ENCODE measurements around the gene RIMBP2. TPM values are rescaled to one million over a fixed set of nuclear protein-coding genes. Genes with fewer than 3 reads are reported as not detected.

The RIMBP2 gene
- total and polyA plus RNA-seq, 9 of the 15 experiments (the other 6 are each of a cell fraction or from before 2014, with no cell fraction given): not detected

DNA sequence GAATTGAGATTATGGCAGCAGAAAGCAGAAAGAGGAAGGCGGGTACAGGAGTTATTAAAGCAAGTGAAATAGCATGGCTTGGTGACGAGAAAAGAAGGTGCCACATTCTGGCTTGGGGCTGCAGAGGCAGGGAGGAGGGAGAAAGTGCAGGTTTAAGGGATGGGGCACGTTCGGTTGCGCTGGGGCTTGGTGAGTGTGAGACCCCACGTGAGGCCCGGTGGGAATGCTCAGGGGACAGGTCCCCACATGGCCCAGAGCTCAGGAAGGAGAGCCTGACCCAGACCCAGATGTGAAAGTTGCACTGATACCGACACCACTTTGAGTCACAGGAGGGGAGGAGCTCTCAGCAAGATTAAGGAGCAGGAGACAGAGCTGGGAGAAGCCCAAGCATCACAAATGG lies 191.3 kb downstream of the RIMBP2 start (continued):
- TF ChIP-seq MYBL2 (IDR thresholded peaks at IDR 0.05; ENCODE audit: low read depth) (no peak), MYBL2 (CRISPR knock-in tag; IDR thresholded peaks at IDR 0.05; ENCODE audit: borderline replicate concordance) (no peak)

GRCh38 chr12:130523863-130524614 lies 192.1 kb downstream of the RIMBP2 start:
- H3K4me3 ChIP-seq: no peak overlapping the region
- DNase-seq (ENCODE audit: extremely low read depth in 1 of 4, low spot score in 3 of 4) (no peak), ATAC-seq (no peak), FAIRE-seq (no peak)
- no peaks in the 10 kb centered on the region for H3K9me3 ChIP-seq (replicated peaks; ENCODE audit: control insufficient read depth, insufficient read depth, low read depth, low read length)
- peaks cover 4% of the 10 kb centered on the region; the same call in 1 of the 2 replicates for H4K20me1 ChIP-seq (replicated peaks; ENCODE audit: control insufficient read depth, insufficient read depth, low read length)
- peaks cover 0 to 11% of the 10 kb centered on the region in 2 experiments; a peak in 1 of 5 replicates for H3K27me3 ChIP-seq (ENCODE audit: control insufficient read depth in 2 of 2, insufficient read depth in 2 of 2, low read length in 2 of 2)
- CTCF ChIA-PET (ENCODE audit: low intra/inter-chr PET ratio): no interaction called here
- POLR2A ChIA-PET: interaction anchor here (0.6 kb wide), 1 partner anchor 396 kb away, joined by 3 read pairs; no protein-coding TSS in a partner anchor
- no peak for TF ChIP-seq ZNF212 (CRISPR knock-in tag; IDR thresholded peaks at IDR 0.05)
- TF ChIP-seq CHD1 (IDR thresholded peaks at IDR 0.05; ENCODE audit: low read length): no peak
- TF ChIP-seq POLR3G (IDR thresholded peaks at IDR 0.05; ENCODE audit: extremely low read depth, insufficient read length, insufficient replicate concordance): no peak
- TF ChIP-seq ZNF3 (CRISPR knock-in tag; IDR thresholded peaks at IDR 0.05): no peak
- intact Hi-C loops (cut with micrococcal nuclease): no loop called here
- no peaks in the 10 kb centered on the region for H3K79me2 ChIP-seq (ENCODE audit: control insufficient read depth, insufficient read depth, low read length)
- H2AFZ ChIP-seq (ENCODE audit: low read depth, low read length): no peak overlapping the region
- H3K9me1 ChIP-seq (ENCODE audit: control insufficient read depth, insufficient read depth, low read length): peaks cover 5% of the 10 kb centered on the region
- H3K4me1 ChIP-seq (replicated peaks in 1 of 2; ENCODE audit: control insufficient read depth in 2 of 2, insufficient read depth in 2 of 2, low read length in 2 of 2): no peaks in the 10 kb centered on the region
- H3K4me2 ChIP-seq (ENCODE audit: insufficient read depth, low read length): no peak overlapping the region
- no peaks in the 10 kb centered on the region for H3K36me3 ChIP-seq (ENCODE audit: control insufficient read depth, insufficient read depth, low read length)
- 0% methylated on average over 9 of the region's 9 CpGs for WGBS (ENCODE audit: insufficient coverage, low coverage, missing lambda C conversion rate)
- no peak overlapping the region for H3K27ac ChIP-seq (ENCODE audit: extremely low read depth, low read depth, low read length)
- no peak overlapping the region for H3K9ac ChIP-seq (ENCODE audit: insufficient read depth in 1 of 2, low read depth in 2 of 2, low read length in 2 of 2)
- no TSS peak for BruUV-seq (replicated peaks)
- in situ Hi-C loops (cut with MboI): no loop called here

Data from K562 (cell line).